ENCODE results near the gene TBC1D22B. TPM values are rescaled to one million over a fixed set of nuclear protein-coding genes. Genes with fewer than 3 reads are reported as not detected.
A peak's percentile ranks its signal among the peaks of the same experiment; 100 is the strongest.

The TBC1D22B gene
- total and polyA plus RNA-seq, 2 experiments from 2014 or later, result 5.0 to 8.3 TPM

DNA sequence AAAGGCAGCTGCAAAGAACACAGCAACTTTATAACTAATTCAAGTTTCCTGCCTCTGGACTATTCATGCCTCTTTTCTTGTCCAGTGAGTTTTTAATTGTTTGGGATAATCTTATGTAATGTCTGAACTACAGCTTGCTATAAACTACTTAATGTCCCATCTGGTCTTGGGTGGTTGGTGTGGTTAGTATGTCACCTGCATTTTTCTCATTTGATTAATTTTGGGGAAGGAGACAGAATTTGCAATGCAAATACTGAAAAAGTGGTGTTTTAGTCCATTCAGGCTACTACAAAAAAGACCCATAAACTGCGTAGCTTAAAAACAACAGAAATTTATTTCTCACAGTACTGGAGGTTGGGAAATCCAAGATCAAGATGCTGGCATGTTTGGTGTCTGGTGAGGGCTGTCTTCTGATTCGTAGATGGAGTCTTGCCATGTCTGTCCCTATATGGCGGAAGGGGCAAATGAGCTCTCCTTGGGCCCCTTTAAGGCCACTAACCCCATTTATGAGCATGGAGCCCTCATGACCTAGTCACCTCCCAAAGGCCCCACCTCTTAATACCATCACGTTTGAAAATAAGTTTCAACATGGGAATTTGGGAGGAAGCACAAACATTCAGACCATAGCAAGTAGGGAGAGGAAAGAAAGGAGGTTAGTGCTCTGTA is 118.6 kb downstream of the TBC1D22B start:
- 75% methylated on average over 4 of the region's 4 CpGs for WGBS, 2 experiments (ENCODE audit: low coverage in 1 of 2, low lambda C conversion rate in 2 of 2, missing lambda C conversion rate in 2 of 2)
- TF ChIP-seq EZH2phosphoT487 (IDR thresholded peaks at IDR 0.05; ENCODE audit: insufficient read depth, low read depth) (no peak), EZH2 (IDR thresholded peaks at IDR 0.05; ENCODE audit: insufficient read depth, poor library complexity, severe bottlenecking) (no peak)
- H3K9me2 ChIP-seq (ENCODE audit: insufficient read depth), result no peaks in the 10 kb centered on the region
- DNase-seq, result no peak
- no peaks in the 10 kb centered on the region for H3K4me1 ChIP-seq (ENCODE audit: insufficient read depth)
- no peaks in the 10 kb centered on the region for H3K79me2 ChIP-seq (ENCODE audit: insufficient read depth)
- no peak overlapping the region for H3K4me3 ChIP-seq
- H4K20me1 ChIP-seq (ENCODE audit: insufficient read depth), result no peaks in the 10 kb centered on the region
- H3K9ac ChIP-seq, result no peak overlapping the region
- H2AFZ ChIP-seq, result no peak overlapping the region
- H3F3A ChIP-seq (ENCODE audit: insufficient read depth), result no peaks in the 10 kb centered on the region
- H3K36me3 ChIP-seq (ENCODE audit: low read depth), result peaks cover 30% of the 10 kb centered on the region; the same call in 1 of the 2 replicates
- no peak overlapping the region for H3K4me2 ChIP-seq (ENCODE audit: unreplicated experiment)
- no peak overlapping the region for H3K27ac ChIP-seq
- no peaks in the 10 kb centered on the region for H3K27me3 ChIP-seq (replicated peaks; ENCODE audit: insufficient read depth)
- H3K9me3 ChIP-seq (ENCODE audit: low read depth), result no peaks in the 10 kb centered on the region
- in situ Hi-C loops (cut with MboI), result no loop called here

DNA sequence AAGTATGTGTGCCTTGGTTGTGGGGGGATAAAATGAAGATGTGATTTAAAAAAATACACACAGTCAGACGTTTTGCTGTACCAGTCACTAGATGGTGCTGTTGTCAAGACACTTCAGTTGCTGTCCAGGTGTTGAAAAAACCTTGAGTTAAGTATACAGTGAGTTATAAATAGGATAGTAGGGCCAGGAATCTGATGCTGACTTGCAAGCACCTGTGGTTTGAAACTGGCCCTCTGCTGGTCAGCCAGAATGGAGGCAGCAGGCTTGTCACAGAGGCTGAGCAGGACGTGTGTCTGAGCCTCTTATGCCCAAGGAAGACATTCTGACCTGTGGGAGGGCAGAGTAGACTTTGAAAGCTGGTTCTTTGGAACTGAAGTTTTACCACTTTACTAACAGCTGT is 124.0 kb downstream of the TBC1D22B start:
- no peaks in the 10 kb centered on the region for H3K4me1 ChIP-seq (ENCODE audit: insufficient read depth)
- H3K4me3 ChIP-seq, result no peak overlapping the region
- no peak overlapping the region for H2AFZ ChIP-seq
- no peaks in the 10 kb centered on the region for H3K9me2 ChIP-seq (ENCODE audit: insufficient read depth)
- WGBS, 2 experiments (ENCODE audit: low coverage in 1 of 2, low lambda C conversion rate in 2 of 2, missing lambda C conversion rate in 2 of 2), result 46 to 50% methylated on average over 2 of the region's 2 CpGs
- H3K4me2 ChIP-seq (ENCODE audit: unreplicated experiment), result no peak overlapping the region
- no peaks in the 10 kb centered on the region for H3K9me3 ChIP-seq (ENCODE audit: low read depth)
- in situ Hi-C loops (cut with MboI), result no loop called here
- no peak for TF ChIP-seq EZH2 (IDR thresholded peaks at IDR 0.05; ENCODE audit: insufficient read depth, poor library complexity, severe bottlenecking)
- TF ChIP-seq EZH2phosphoT487 (IDR thresholded peaks at IDR 0.05; ENCODE audit: insufficient read depth, low read depth), result no peak
- H3K27me3 ChIP-seq (replicated peaks; ENCODE audit: insufficient read depth), result no peaks in the 10 kb centered on the region
- no peak overlapping the region for H3K27ac ChIP-seq
- no peaks in the 10 kb centered on the region for H3K79me2 ChIP-seq (ENCODE audit: insufficient read depth)
- no peaks in the 10 kb centered on the region for H3F3A ChIP-seq (ENCODE audit: insufficient read depth)
- peak; percentile 67 for DNase-seq
- H3K9ac ChIP-seq, result no peak overlapping the region
- H3K36me3 ChIP-seq (ENCODE audit: low read depth), result peaks cover 29% of the 10 kb centered on the region; the same call in 1 of the 2 replicates
- no peaks in the 10 kb centered on the region for H4K20me1 ChIP-seq (ENCODE audit: insufficient read depth)

Small RNAs within 50 kb of the gene (small RNA-seq; reads per million reads assigned to genes)
- gene AL096712.1 (ENCODE audit: low read depth, low replicate concordance) (not detected), gene RN7SL273P (ENCODE audit: low read depth, low replicate concordance) (not detected)

Other genes with a start within 250 kb of the TBC1D22B start
- 12.6 and 15.5 TPM in 2 replicates for gene PIM1, start 87.6 kb upstream of the TBC1D22B start, total RNA-seq (2014; rRNA removed; shearing (Covaris generic))
- gene PIM1, start 87.6 kb upstream of the TBC1D22B start, polyA plus RNA-seq (2016; fragmentation: Nextera tagmentation; extraction: Ambion mirVana), result 10.8 and 12.0 TPM in 2 replicates
- 1.2 and 4.6 TPM in 2 replicates for gene TMEM217, start 372 bp downstream of the TBC1D22B start, total RNA-seq (2014; rRNA removed; shearing (Covaris generic))
- gene TMEM217, start 372 bp downstream of the TBC1D22B start, polyA plus RNA-seq (2016; fragmentation: Nextera tagmentation; extraction: Ambion mirVana), result 4.4 and 6.5 TPM in 2 replicates
- gene RNF8, start 96.2 kb downstream of the TBC1D22B start, total RNA-seq (2014; rRNA removed; shearing (Covaris generic)), result 21.6 and 34.2 TPM in 2 replicates
- 19.3 and 19.7 TPM in 2 replicates for gene RNF8, start 96.2 kb downstream of the TBC1D22B start, polyA plus RNA-seq (2016; fragmentation: Nextera tagmentation; extraction: Ambion mirVana)
- 37.7 and 46.3 TPM in 2 replicates for gene CMTR1, start 175.4 kb downstream of the TBC1D22B start, total RNA-seq (2014; rRNA removed; shearing (Covaris generic))
- gene CMTR1, start 175.4 kb downstream of the TBC1D22B start, polyA plus RNA-seq (2016; fragmentation: Nextera tagmentation; extraction: Ambion mirVana), result 15.2 and 16.1 TPM in 2 replicates
- 35.8 and 41.2 TPM in 2 replicates for gene CCDC167, start 242.1 kb downstream of the TBC1D22B start, total RNA-seq (2014; rRNA removed; shearing (Covaris generic))
- gene CCDC167, start 242.1 kb downstream of the TBC1D22B start, polyA plus RNA-seq (2016; fragmentation: Nextera tagmentation; extraction: Ambion mirVana), result 48.1 and 51.0 TPM in 2 replicates